Measurements from ENCODE around the gene TADA2B. TPM values are rescaled to one million over a fixed set of nuclear protein-coding genes. Genes with fewer than 3 reads are reported as not detected.

The TADA2B gene
- total RNA-seq, 3 donors from 2014 or later (not counting 1 experiment from before 2014, with no cell fraction given), result 22.7 to 36.3 (median 35.9) TPM

- Mint-ChIP-seq H3K27ac (no peak overlapping the region), H3K36me3 (no peaks in the 10 kb centered on the region), H3K9me3 (no peaks in the 10 kb centered on the region), H3K27me3 (ENCODE audit: low read depth in 2 of 2) (peaks cover 0 to 7% of the 10 kb centered on the region in 2 donors), H3K4me1 (peaks cover 16 to 23% of the 10 kb centered on the region in 2 donors), H3K4me3 (peak overlapping the region; percentile 62)
- 53% methylated on average over 15 of the region's 15 CpGs for WGBS (ENCODE audit: insufficient coverage)
- no peaks in the 10 kb centered on the region for H3K27me3 ChIP-seq (ENCODE audit: control insufficient read depth, insufficient read depth, low read length)
- H3K4me3 ChIP-seq (ENCODE audit: low read length), result no peak overlapping the region
- peaks cover 25% of the 10 kb centered on the region for H3K4me1 ChIP-seq (ENCODE audit: control insufficient read depth, insufficient read depth, low read length)
- no peak for TF ChIP-seq CTCF (IDR thresholded peaks at IDR 0.05)
- H3K36me3 ChIP-seq (ENCODE audit: control insufficient read depth, insufficient read depth, low read length), result no peaks in the 10 kb centered on the region
- intact Hi-C loops (cut with micrococcal nuclease), result no loop called here
- H3K9me3 ChIP-seq (ENCODE audit: control insufficient read depth, insufficient read depth, low read length), result no peaks in the 10 kb centered on the region
- ATAC-seq (no peak), DNase-seq (peak in 1 of 2 donors; percentile 39)
- no peak overlapping the region for H3K27ac ChIP-seq (ENCODE audit: low read length)
These were observed 62.1 kb downstream of the TADA2B start for GRCh38 chr4:7105276-7105675.

GRCh38 chr4:7107166-7107905 lies 64.2 kb downstream of the TADA2B start:
- ATAC-seq (no peak), DNase-seq (no peak)
- no peak overlapping the region for H3K4me3 Mint-ChIP-seq
- H3K4me3 ChIP-seq (ENCODE audit: low read length), result no peak overlapping the region
- H3K27me3 ChIP-seq (ENCODE audit: control insufficient read depth, insufficient read depth, low read length), result no peaks in the 10 kb centered on the region
- H3K36me3 ChIP-seq (ENCODE audit: control insufficient read depth, insufficient read depth, low read length), result no peaks in the 10 kb centered on the region
- no peak overlapping the region for H3K27ac ChIP-seq (ENCODE audit: low read length)
- peaks cover 8 to 13% of the 10 kb centered on the region in 2 donors for H3K4me1 Mint-ChIP-seq
- WGBS (ENCODE audit: insufficient coverage), result 73% methylated on average over 10 of the region's 11 CpGs
- no peaks in the 10 kb centered on the region for H3K9me3 ChIP-seq (ENCODE audit: control insufficient read depth, insufficient read depth, low read length)
- no peak overlapping the region for H3K27ac Mint-ChIP-seq
- intact Hi-C loops (cut with micrococcal nuclease), result no loop called here
- H3K4me1 ChIP-seq (ENCODE audit: control insufficient read depth, insufficient read depth, low read length), result peaks cover 13% of the 10 kb centered on the region
- TF ChIP-seq CTCF (IDR thresholded peaks at IDR 0.05), result no peak
- H3K27me3 Mint-ChIP-seq (ENCODE audit: low read depth in 2 of 2), result no peaks in the 10 kb centered on the region
- no peaks in the 10 kb centered on the region for H3K36me3 Mint-ChIP-seq
- no peaks in the 10 kb centered on the region for H3K9me3 Mint-ChIP-seq

Other genes starting within 250 kb of the TADA2B start
- gene TBC1D14, start 133.5 kb upstream of the TADA2B start, total RNA-seq, result 10 to 100 TPM; 36.0 to 54.7 (median 53.2) TPM
- 10 to 100 TPM; 20.1 to 37.8 (median 36.8) TPM for gene GRPEL1, start 24.7 kb downstream of the TADA2B start, total RNA-seq
- 1 to 10 TPM; 1.2 to 2.5 (median 1.4) TPM for gene SORCS2, start 149.2 kb downstream of the TADA2B start, total RNA-seq